HG02938 (cell line): ENCODE data around the gene PDE8A.

Experiments used
- ATAC-seq: cut with Tn5 transposase; IDR thresholded peaks from one replicate; pipeline ENCODE4 v1.9.1; 2021; ENCODE audit warnings: mild to moderate bottlenecking, moderate library complexity; ENCODE audit not compliant: unreplicated experiment

The PDE8A gene

DNA sequence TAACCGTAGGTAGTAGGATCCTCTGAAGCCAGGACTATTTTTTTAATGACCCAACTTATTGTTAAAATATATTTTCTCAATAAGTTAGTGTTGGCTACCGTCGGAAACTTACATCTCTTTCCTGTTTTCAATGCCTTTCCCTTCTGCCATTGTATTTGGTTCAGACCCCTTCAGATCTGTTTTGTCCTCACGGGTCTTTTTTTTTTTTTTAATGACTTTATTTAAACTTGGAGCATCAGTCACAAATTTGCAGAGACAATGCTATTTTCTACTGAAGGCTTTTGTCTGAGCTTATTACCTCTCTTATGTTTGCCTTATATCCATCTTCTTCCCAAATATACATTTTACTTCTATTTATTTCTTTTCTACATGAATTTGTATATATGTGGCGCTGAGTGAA, 47.6 kb downstream of the PDE8A start:
- ATAC-seq, result no peak

DNA sequence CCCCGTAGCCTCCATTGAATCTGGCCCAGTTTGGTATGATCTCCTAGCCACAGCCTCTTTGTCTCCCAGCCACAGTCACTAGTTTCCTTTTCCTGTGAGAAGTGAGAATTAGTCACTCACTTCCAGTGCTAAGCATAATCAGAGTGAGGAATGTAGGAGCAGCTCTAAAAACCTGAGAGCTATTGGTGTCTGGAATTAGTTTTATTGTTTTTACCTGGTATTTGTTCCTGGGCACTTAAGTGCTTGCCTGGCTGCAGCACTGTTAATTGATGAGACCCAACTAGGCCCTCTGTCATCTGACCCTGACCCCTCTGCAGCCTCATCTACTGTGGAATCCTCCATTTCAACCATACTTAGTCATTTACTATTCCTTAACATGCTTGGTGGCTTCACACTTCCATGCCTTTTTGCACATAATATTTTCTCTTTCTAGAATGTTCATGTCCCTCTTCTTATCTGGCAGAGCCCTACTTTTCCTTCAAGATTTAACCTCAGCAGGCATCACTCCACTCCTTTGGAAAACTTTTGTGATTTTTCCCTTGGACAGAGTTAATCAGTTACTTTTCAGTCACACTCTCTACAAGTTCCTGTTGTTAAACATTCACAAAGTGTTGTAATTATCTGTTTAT, 48.8 kb downstream of the PDE8A start:
- no peak for ATAC-seq

DNA sequence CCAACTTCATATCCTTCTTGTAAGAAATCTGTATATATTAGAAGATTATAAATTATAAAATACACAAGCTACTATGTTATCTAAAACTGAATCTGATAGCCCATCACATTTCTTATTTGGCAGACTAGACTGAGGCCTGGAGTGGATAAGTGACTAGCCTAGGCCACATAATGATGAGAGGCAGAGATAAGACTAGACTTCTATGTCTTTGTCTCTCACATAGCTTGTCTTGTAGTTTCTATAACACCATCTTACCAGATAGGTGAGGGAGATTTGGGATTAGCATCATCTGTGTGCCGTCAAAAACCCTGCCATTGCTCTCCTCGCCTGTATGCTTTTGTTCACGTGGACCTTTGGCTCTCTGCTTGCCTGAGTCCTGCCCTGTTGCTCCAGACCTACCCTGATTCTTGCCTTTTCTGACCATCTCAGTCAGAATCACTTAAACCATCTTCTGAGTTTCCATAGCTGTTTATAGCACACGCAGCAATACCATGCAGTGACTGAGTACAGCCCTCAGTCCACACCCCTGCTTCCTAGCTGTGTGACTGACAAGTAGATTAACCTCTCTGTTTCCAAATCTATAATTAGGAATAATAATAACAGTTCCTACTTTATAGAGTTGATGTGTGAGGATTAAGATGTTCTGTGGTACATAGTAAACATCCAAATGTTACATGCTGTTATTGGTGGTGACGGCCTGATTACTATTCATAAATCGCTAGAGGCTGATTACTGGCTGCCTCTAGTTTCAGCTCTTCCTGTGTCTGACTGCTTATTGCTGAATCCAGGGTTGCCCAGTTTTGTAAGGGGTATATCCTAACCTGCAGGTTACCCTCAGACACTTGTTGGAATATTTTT, 49.7 kb downstream of the PDE8A start:
- no peak for ATAC-seq

DNA sequence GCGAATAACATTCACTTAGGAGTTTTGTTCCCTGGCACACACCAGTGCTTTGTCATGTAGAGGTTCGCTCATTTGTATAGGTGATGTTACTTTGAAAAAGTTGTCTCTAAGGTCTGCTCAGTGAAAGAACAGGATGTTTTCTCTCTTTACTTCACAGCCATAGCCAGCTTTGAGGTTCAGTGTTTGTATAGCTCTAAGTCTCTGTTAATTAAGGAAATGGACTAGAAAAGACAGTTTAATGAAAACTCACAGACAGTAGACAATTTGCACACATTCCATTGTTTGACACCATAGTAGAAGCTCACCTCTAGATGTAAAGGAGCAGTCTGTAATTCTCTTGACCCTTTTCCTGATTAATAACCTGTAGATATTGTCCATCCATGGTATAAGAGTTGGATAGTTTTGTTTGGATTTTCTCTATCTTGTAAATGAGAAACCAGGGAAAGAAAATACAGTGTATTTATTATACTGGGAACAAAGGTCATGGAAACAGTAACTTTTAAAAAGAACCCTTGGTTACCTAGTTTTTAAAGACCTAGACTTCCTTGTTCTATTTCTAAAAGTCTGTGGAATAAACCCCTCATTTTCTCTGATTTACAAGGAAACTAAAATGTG, 50.4 kb downstream of the PDE8A start:
- ATAC-seq, result no peak

DNA sequence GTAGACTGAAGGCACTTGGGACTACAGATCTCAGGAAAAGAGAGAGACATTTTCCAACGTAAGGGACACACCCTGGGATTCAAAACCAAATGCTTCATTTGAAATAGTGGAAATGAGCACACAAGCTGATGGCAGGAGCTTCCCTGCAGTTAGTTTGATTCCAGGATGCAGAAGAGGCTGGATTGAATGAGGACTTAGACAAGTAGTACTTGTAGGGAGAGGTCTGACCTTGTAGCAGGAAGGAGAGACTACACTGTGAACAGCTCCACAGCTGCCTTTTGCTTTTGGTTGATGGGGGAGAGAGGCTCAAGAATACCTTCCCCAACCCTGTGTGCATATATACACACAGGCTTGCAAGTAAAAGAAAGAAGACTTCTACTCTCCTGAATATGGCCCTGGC, 51.5 kb downstream of the PDE8A start:
- ATAC-seq, result no peak

DNA sequence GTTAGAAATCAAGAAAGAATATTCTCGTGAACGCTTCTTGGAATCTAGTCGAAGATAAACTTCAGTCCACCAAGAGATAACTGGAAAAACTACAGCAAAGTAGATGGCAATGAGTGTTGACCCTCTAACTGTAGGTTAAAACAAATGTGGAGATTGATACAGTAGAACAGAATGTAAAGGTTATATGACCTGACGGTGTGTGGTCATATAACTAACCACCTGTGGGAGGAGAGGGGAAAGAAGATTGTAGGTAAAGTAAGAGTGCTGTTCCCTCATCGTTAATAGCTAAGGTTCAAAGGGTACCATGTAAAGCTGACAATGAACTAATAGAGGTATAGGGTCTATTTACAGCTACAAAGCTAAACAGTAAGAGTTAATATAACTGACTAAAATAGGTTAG, 52.6 kb downstream of the PDE8A start:
- no peak for ATAC-seq

DNA sequence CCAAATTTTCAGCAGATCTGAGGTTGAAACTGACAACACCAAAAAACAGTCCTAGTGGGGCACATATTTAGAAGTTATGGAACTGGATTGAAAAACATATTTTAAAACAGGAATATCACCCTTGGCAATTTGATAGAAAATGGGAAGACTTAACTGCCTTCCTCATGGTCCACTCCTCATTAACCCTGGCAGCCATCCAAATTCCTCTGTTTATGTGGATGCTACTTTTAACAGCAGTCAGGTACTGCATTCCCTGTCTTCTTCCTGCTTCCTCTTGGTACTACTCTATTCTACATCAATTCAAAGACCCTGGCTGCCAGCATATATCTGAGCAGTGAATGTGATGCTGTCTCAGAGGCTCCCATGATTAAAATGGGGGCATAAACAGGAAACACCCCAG, 54.3 kb downstream of the PDE8A start:
- ATAC-seq, result no peak

DNA sequence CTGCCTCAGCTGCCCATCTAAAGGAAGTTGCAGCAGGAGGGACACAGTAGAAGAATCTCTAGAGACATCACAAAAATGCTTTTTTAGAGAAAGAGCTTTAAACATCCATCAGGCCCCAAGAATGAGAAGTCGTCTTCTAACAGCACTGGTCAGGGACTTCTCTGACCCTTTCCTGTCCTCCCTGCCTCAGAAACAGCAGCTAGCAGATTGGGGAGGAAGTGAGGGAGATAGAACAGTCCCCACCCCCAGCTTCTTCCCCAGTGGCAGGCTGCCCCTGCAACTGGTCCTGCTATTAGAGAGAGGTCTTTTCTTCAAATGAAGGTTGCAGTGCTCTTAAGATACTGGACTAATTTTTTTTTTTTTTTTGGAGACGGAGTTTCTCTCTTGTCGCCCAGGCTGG, 55.1 kb downstream of the PDE8A start:
- no peak for ATAC-seq

DNA sequence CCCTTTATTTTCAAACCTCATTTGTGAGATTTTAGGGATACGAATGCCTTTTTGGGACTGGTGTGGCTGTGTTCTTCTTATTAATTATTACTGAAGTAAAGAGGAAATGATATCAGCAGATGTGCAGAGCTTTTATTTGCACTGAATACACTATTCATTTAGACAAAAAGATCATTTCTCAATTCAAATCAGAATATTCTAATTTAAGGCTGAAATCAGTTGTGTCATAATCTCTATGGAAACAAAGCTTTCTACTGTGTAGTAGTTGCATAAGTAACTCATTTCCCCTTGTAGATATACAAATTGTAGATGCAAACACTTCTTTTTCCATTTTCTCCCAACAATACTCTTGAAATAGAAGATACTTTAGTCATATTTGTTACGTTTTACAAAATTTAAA, 56.0 kb downstream of the PDE8A start:
- ATAC-seq, result no peak

DNA sequence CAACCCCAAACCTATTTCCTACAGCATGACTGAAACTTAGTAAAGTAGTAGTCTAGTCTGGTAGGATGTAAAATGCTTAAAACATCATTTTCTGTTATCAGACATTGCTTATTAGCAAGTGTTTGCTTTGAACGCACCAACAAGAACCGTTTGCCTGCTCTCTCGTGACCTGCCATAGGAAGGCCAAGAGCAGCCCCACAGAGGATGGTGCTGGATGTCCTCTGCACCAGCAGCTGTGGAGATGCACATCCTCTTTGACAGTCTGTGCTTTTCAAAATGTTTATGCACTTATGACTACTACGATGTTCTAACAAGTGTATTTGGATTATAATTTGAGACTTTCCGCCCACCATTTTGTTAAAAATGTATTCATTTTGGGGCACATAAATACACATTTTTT, 59.6 kb downstream of the PDE8A start:
- ATAC-seq, result no peak

DNA sequence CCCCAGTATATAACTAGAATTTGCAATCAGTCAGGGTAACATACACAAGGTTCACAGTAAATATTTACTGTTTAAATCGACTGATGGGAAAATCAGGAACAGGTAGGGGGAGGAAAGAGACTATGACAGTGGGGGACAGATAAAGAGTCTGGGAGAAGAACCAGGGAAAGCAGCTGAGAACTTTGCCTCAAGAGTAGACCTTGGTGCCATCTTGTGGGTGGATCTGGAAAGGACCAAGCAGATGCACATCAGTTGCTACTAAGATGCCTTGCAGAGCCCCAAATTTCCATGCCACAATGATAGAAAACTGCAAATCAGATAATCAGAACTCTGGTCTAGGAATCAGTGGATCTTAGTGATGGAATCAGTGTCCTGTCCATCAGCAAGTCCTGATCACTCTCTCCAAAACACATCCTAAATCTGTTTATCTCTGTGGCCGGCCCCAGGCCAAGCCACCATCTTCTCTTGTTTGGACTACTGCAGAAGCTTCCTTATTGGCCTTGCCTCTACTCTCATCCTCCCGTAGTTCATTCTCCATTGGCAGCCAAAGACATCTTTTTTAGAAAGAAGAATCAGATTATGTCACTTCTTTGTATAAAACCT, 62.7 kb downstream of the PDE8A start:
- ATAC-seq, result no peak

DNA sequence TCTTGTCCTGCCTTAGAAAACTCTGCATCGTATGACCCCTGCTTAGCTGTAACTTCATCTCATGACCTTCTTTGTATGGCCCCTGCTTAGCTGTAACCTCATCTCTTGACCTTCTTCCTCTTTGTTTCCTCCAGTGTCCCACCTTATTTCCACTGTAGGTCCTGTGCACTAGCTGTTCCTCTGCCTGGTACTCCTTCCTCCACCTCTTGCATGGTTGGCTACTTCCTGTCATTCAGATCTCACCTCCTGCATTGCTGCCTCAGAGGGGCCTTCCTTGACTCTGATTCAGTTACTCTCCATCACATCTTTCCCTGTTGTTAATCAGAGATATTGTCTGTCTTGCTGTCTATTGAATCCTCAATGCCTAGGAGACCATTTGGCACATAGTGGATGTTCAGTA, 63.2 kb downstream of the PDE8A start:
- no peak for ATAC-seq

DNA sequence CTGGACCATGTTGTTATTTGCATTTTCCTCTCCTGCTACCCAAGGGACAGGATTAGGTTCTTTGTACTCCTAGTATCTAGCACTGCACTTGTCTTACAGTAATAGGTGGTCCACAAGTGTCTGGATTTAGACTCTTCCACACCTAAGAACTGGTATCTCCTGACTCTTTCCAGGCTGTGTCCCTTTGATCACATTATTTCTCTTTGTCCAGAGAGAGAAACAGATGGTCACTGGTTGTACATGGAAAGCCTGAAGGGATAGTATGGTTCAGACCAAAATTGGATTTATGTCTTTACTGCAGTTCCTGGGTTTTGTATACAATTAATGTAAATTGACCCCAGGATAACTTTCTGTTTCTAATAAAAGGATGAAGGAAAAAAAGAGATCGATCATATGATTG, 64.0 kb downstream of the PDE8A start:
- ATAC-seq, result no peak

DNA sequence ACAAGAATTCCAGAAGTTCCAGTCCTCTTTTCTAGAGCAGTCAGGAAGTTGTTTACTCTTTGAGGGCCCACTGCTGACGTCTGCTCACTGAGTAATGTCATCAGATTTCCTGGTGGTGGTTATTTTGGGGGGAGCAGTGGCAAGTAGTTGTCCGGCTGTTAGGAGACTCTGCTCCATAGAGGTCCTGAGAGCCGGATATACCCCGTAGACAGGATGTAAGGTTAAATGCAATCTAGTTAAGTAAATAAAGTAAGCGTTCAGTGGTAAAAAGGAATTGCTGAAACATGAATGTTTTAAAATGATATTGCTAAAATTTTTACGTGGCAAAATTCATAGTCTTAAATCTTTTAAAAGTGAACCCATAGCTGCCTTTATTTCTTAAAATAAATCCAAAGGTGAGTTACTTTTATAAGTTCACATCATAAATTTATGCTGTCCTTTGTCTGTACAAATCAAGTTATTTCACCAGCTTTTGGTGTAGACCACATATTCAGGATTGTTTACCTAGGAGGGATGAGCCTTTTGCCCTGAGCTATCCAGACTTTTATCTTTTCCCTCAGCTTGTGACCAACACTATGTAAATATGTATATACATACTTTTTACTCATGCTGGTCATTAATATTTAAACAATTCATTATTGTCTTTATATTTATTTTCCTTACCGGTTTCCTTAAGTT, 65.8 kb downstream of the PDE8A start:
- ATAC-seq, result no peak

DNA sequence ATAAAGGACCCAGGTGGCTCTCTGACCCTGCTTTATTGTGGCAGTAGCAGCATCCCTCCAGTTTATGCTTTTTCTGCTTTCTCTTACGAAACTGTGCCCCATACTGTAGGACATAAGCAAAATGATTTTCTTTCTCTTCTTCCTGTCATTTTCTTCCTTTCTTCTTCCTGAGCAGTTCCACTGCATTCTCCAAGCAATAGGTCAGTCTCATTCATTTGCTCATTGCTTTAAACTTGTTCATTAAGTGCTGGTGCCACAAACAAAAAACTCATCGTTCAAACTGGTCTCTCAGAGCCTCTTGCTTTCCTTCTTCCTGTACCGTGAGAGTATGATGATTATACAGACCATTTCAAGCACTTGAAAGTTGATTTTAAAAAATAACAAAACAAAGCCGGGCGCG, 66.8 kb downstream of the PDE8A start:
- no peak for ATAC-seq

DNA sequence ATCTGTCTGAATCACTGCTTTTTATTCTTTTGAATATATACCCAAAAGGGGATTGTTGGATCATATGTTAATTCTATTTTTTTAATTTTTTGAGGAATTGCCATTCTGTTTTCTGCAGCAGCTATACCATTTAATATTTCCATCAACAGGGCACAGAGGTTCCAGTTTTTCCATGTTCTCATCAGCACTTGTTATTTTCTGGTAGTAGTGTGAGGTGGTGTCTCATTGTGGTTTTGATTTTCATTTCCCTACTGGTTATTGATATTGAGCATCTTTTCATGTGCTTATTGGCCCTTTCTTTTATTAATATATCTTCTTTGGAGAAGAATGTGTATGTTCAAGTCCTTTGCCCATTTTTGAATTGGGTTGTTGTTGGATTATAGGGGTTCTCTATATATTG, 68.1 kb downstream of the PDE8A start:
- no peak for ATAC-seq

DNA sequence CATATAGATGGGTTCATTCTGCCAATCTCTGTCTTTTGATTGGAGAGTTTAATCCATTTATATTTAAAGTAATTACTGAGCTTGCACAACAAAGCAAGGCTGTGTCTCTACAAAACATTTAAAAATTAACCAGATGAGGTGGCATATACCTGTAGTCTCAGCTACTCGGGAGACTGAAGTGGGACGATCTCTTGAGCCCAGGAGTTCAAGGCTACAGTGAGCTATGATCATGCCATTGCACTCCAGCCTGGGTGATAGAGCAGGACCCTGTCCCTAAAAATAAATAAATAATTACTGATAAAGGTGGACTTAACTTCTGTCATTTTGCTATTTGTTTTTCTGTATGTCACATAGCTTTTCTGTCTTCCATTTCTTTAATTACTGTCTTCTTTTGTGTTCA, 78.1 kb downstream of the PDE8A start:
- ATAC-seq, result no peak

DNA sequence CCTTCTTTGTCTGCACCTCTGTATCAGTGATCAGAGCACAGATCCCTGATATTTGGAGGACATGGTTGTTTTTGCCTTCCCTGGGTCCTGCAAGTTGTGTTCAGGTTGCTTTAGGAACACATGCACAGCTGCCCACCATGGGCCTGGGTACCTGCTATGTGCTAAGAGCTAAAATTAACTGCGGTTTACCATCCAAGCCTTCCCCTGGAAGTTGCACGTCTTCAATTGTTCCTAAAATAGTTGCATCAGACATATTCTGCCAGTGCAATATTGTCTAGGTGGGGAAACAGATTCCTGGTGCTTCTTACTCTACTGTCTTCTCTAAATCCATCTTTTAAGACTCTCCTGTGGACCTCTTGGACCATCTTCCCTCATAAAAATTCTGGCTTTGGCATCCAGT, 80.9 kb downstream of the PDE8A start:
- no peak for ATAC-seq

DNA sequence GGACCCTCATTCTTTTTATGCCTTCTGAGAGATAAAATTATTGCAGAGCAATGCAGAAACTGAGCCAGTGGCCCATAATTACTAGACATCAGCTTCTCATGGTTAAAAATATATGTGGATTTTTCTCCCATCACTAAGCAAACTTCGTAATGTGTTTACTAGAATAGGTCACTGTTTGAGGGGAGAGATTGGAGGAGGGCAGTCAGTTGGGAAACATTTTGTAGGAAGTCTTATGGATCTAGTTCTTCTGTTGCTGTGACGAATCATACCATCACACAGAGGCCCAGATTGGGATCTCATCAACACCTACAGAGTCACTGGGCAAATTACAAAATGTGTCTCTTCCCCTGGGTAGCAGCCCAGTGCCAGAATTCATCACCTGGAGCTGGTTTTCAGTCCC, 81.4 kb downstream of the PDE8A start:
- no peak for ATAC-seq

DNA sequence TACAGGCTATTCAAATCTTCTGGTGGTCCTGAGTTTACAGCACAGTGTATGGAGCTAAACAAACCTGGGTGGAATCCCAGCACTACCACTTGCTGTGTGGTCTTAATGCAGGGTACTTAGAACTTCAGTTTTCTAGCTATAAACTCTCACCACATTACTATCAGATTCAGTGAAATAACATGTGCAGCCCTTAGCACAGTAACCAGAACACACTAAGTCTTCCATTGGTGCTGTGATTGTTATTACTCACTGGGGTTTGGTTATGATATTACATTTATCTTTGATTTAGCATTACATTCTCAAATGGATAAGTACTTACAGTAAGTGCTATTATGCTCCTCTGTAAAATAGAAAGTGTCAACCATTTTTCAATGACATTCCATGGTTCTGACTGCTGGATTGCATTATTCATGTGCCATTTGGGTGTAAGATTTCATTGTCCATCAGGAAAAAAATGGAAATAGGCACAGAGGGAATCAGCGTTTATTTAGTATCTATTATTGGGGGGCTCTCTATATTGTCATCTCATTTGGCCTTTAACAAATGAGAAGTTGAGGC, 81.9 kb downstream of the PDE8A start:
- ATAC-seq, result no peak

DNA sequence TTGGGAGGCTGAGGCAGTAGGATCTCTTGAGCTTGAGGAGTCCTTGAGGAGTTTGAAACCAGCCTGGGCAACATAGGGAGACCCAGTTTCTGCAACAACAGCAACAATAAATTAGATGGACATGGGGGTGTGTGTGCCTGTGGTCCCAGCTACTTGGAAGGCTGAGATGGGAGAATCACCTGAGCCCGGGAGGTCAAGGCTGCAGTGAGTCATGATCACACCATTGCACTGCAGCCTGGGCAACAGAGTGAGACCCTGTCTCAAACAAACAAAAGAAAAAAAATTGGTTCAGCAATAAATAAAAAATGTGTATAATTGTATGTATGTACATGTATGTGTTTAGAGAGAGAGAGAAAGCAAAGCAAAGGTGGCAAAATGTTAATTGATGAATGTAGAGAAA, 83.1 kb downstream of the PDE8A start:
- no peak for ATAC-seq
